ENCODE measurements around the gene KCNMB2.

DNA sequence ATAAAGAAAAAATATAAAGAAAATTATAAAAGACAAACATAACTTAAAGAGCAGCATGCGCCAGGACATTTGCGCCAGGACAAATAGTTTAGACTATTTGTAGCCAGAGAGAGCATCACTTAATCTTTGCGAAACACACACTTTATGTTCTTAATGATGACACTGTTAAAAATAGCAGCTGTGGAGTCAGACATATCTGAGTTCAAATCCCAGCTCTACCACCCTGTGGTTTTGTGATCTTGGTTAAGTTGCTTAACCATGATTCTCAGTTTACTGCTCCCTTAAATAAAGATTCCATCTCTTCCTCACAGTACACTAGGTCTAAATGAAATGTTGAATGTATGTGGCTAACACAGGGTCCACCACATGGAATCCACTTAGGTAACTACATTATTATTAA, 31.4 kb downstream of the KCNMB2 start:
- TF ChIP-seq EZH2 (IDR thresholded peaks at IDR 0.05; ENCODE audit: insufficient read depth, poor library complexity, severe bottlenecking) (no peak), EZH2phosphoT487 (IDR thresholded peaks at IDR 0.05; ENCODE audit: insufficient read depth, low read depth) (no peak)

Data from GM23248 (cell line).